Nephron progenitor cell (in vitro differentiated cells): ENCODE measurements around the gene AGMO.

ENCODE experiments used
- DNase-seq: peaks from one replicate; pipeline ENCODE4 v3.0.0; 2021
- H3K27ac Mint-ChIP-seq: 2 replicates; pipeline ENCODE4 v1.8.0; 2021; ENCODE audit warnings: mild to moderate bottlenecking, moderate library complexity, mixed read lengths
- H3K27me3 Mint-ChIP-seq: 2 replicates; pipeline ENCODE4 v1.8.0; 2021; ENCODE audit warnings: mild to moderate bottlenecking, low read depth, mixed read lengths; ENCODE audit not compliant: poor library complexity
- H3K36me3 Mint-ChIP-seq: 2 replicates; pipeline ENCODE4 v1.8.0; 2021; ENCODE audit warnings: low read depth, mixed read lengths
- H3K4me1 Mint-ChIP-seq: 2 replicates; pipeline ENCODE4 v1.8.0; 2021; ENCODE audit warnings: mixed read lengths
- H3K4me3 Mint-ChIP-seq: 2 replicates; pipeline ENCODE4 v1.8.0; 2021; ENCODE audit warnings: mild to moderate bottlenecking, moderate library complexity, mixed read lengths
- H3K9me3 Mint-ChIP-seq: 2 replicates; pipeline ENCODE4 v1.8.0; 2021; ENCODE audit warnings: mild to moderate bottlenecking, moderate library complexity, mixed read lengths
- TF ChIP-seq, protein P1 (sequence below): fragments of 200-600 bp; sonication (generic); IDR thresholded peaks from 2 replicates; pipeline ENCODE4 v1.5.0; 2021; ENCODE audit warnings: antibody characterized with exemption

The AGMO gene

DNA sequence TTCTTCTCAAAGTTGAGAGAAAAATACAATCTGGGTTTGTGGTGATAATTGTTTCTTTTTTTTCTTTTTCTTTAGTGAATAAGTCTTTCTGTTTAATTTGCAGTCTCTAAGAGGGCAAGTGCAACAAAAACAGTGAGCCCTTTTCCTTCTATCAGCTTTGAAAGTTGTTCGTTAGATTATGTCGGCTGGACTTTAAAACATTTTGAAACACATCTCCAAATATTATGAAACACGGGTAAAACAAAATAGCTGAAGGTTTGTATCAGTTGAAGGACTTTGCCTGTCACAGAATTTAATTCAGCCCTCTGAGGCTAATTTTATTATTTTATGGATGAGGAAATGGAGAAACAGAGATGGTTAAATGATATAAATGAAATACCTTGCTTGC is 85.3 kb downstream of the AGMO start:
- H3K4me3 Mint-ChIP-seq, result no peak overlapping the region
- peaks cover 22% of the 10 kb centered on the region for H3K4me1 Mint-ChIP-seq
- TF ChIP-seq, protein P1, sequence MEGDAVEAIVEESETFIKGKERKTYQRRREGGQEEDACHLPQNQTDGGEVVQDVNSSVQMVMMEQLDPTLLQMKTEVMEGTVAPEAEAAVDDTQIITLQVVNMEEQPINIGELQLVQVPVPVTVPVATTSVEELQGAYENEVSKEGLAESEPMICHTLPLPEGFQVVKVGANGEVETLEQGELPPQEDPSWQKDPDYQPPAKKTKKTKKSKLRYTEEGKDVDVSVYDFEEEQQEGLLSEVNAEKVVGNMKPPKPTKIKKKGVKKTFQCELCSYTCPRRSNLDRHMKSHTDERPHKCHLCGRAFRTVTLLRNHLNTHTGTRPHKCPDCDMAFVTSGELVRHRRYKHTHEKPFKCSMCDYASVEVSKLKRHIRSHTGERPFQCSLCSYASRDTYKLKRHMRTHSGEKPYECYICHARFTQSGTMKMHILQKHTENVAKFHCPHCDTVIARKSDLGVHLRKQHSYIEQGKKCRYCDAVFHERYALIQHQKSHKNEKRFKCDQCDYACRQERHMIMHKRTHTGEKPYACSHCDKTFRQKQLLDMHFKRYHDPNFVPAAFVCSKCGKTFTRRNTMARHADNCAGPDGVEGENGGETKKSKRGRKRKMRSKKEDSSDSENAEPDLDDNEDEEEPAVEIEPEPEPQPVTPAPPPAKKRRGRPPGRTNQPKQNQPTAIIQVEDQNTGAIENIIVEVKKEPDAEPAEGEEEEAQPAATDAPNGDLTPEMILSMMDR, result no peak
- DNase-seq, result no peak
- H3K9me3 Mint-ChIP-seq, result peaks cover 19% of the 10 kb centered on the region
- H3K36me3 Mint-ChIP-seq, result no peaks in the 10 kb centered on the region
- peaks cover 3% of the 10 kb centered on the region for H3K27me3 Mint-ChIP-seq
- no peak overlapping the region for H3K27ac Mint-ChIP-seq

DNA sequence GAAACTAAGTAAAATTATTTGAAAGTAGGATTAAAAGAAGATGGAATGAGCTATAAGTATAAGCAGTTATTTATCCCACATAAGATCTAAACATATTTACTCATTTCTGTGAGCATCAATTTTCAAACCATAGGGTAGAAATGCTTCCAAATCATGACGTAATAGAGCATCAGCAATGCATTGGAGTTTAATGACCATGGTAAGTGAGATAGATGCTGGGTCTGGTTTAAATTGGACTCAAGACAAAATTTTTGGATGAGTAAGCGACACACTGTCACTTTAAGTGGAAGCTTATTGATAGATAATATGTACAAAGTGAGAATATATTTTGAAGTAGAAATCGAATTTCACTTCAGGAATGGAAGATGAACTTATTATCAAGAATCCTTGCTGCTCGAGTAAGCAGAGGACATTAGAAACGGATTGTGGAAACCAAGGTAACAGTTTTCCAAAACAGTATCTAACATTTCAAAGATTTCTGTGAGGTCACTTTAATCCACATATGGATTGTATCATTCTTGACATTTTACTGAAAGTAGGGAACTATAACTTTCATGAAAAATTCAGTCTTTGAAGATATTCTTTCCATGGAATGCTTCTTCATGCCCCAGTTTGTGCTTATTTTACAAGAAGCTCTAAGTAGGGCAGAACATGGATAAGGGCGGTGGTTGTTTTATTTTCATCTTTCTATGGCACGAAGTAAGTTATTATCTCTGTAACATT is 85.8 kb downstream of the AGMO start:
- Mint-ChIP-seq H3K4me1 (peaks cover 22% of the 10 kb centered on the region), H3K36me3 (no peaks in the 10 kb centered on the region), H3K27ac (no peak overlapping the region), H3K9me3 (peaks cover 19% of the 10 kb centered on the region), H3K27me3 (peaks cover 3% of the 10 kb centered on the region), H3K4me3 (no peak overlapping the region)
- no peak for DNase-seq
- TF ChIP-seq, protein P1, result no peak

DNA sequence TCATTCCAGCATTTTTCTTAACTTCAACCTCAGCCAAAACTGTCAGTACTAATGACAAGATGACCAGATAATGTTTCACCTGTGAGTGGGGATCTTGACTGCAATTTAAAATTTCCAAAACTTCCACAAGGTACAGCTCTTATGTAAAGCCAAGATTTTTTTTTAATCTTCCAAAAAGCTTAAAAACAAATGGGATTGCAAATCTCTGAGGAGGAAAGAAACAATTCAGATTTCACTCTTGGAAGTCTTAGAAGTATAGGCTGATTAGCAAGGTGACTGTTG is 90.2 kb downstream of the AGMO start:
- TF ChIP-seq, protein P1, result no peak
- peaks cover 5% of the 10 kb centered on the region for H3K4me1 Mint-ChIP-seq
- no peak for DNase-seq
- H3K4me3 Mint-ChIP-seq, result no peak overlapping the region
- no peaks in the 10 kb centered on the region for H3K36me3 Mint-ChIP-seq
- H3K27me3 Mint-ChIP-seq, result peaks cover 3% of the 10 kb centered on the region
- peaks cover 19% of the 10 kb centered on the region for H3K9me3 Mint-ChIP-seq
- H3K27ac Mint-ChIP-seq, result no peak overlapping the region

DNA sequence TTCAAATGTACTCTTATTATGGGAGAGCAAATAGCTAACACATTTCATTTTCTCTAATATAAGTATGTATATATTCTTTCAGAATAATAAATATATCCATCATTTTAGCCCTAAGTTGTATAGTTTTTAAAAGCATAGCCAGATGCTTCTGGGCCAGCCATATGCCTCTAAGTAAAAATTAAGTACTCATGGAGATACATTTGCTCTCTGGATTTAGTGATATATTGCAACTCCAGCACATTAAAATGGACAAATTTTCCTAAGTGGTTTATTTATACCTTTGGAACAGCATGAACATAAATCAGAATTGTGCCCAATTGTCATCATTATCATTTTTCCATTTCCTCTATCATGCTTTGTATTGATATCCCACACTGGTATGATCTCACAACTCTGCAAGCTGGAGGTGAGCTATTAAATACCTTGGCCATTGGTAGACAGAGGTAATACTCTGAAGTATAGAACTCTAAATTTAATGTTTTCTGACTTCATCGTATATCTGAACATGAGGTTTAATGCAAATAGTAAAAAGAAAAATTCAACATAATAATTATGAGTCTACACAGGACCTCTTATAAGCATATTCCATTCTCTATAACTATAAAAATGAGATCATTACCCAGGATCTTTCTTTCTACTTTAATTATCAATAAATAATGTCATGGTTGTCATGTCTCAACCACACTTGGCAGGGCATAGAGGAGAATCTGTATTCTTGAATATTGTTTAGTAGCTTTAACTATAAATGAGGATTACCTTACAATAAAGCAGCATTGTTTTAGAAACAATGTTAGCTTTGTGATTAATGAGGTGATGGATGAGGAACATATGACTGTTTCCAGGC is 90.8 kb downstream of the AGMO start:
- H3K4me3 Mint-ChIP-seq, result no peak overlapping the region
- no peak overlapping the region for H3K27ac Mint-ChIP-seq
- peaks cover 19% of the 10 kb centered on the region for H3K9me3 Mint-ChIP-seq
- TF ChIP-seq, protein P1, result no peak
- H3K27me3 Mint-ChIP-seq, result peaks cover 3% of the 10 kb centered on the region
- peaks cover 5% of the 10 kb centered on the region for H3K4me1 Mint-ChIP-seq
- no peak for DNase-seq
- H3K36me3 Mint-ChIP-seq, result no peaks in the 10 kb centered on the region

DNA sequence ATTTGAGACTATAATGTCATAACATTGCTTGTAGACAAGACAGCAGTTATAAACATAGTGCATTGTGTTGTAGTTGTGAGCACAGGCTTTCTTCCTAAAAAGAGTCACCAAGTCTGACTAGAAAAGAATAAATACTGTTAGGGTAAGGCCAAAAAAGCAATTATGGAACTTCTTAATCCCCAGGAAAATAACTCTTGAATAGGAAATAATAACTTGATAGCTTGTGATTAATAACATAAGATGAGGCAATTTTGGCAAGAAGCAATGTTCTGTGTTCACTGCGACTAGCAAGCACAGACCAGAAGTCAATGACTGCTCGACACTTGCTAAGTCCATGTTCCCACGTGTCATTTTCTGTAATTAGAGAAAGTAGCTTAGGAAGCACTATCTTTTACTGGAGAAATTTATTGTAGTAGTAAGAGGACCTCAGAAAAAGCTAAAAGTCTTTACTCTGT is 97.1 kb downstream of the AGMO start:
- H3K27me3 Mint-ChIP-seq, result no peaks in the 10 kb centered on the region
- no peaks in the 10 kb centered on the region for H3K36me3 Mint-ChIP-seq

More for the DNA sequence above, 97.1 kb downstream of the AGMO start:
- TF ChIP-seq, protein P1, result no peak
- peaks cover 11% of the 10 kb centered on the region for H3K4me1 Mint-ChIP-seq
- no peak overlapping the region for H3K4me3 Mint-ChIP-seq
- no peak overlapping the region for H3K27ac Mint-ChIP-seq
- no peaks in the 10 kb centered on the region for H3K9me3 Mint-ChIP-seq
- DNase-seq, result no peak
